WTC11 (cell line): ENCODE results near the gene BOLL.

Experiments
- E2F4 ChIP-seq: sonication (generic); formaldehyde crosslinking; IDR thresholded peaks from 2 replicates; pipeline ENCODE4 v1.8.1; 2022; ENCODE audit warnings: low read depth, mild to moderate bottlenecking, moderate library complexity, missing genetic modification reagents, borderline replicate concordance
- FOXP1 ChIP-seq: sonication (generic); formaldehyde crosslinking; IDR thresholded peaks from 2 replicates; pipeline ENCODE4 v1.8.0; 2022; ENCODE audit warnings: missing genetic modification reagents, mild to moderate bottlenecking, moderate library complexity, borderline replicate concordance
- HMGA2 ChIP-seq: fragments of 250-450 bp; sonication (Bioruptor Pico); IDR thresholded peaks from 2 replicates; pipeline ENCODE4 v1.4.0; 2021; ENCODE audit warnings: mild to moderate bottlenecking, moderate library complexity
- TF ChIP-seq, protein P1 (sequence below): fragments of 200-600 bp; IDR thresholded peaks from 2 replicates; pipeline ENCODE4 v1.8.0; 2022; ENCODE audit warnings: antibody characterized with exemption

DNA sequence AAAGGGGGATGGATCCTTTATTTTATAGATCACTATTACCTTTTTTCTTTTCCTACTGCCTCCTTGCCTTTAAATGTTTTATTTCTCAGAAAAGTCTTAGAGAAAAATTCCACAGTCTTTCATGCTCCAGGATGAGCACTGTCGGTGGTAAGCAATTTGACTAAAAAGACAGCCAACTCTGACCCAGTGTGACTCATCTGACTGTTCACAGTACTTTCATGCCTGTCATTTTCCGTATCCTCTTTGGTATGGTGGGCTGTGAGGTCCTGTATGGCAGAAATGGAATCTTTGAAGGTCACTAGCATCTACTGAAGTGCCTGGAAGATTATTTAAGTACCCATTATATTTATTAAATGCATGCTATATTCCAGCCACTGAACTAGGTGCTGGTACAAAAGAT lies 107.6 kb downstream of the BOLL start:
- TF ChIP-seq FOXP1, result no peak
- TF ChIP-seq, protein P1, sequence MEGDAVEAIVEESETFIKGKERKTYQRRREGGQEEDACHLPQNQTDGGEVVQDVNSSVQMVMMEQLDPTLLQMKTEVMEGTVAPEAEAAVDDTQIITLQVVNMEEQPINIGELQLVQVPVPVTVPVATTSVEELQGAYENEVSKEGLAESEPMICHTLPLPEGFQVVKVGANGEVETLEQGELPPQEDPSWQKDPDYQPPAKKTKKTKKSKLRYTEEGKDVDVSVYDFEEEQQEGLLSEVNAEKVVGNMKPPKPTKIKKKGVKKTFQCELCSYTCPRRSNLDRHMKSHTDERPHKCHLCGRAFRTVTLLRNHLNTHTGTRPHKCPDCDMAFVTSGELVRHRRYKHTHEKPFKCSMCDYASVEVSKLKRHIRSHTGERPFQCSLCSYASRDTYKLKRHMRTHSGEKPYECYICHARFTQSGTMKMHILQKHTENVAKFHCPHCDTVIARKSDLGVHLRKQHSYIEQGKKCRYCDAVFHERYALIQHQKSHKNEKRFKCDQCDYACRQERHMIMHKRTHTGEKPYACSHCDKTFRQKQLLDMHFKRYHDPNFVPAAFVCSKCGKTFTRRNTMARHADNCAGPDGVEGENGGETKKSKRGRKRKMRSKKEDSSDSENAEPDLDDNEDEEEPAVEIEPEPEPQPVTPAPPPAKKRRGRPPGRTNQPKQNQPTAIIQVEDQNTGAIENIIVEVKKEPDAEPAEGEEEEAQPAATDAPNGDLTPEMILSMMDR, result no peak
- no peak for TF ChIP-seq E2F4 (CRISPR knock-in tag)
- no peak for TF ChIP-seq HMGA2 (CRISPR knock-in tag)
